Neuron (in vitro differentiated cells): ENCODE results near the gene CYP2A7.
"Not testable (repeated sequence)": the region's sequence is repeated elsewhere in the genome, so short reads cannot be mapped to it uniquely, and the experiment has no call there.

Experiments
- H2AFZ ChIP-seq: one replicate; pipeline ENCODE4 v1.6.1; 2013; ENCODE audit warnings: low read depth, mild to moderate bottlenecking, inconsistent platforms, low read length, moderate library complexity
- H3K27me3 ChIP-seq: one replicate; pipeline ENCODE4 v1.6.1; 2013; ENCODE audit warnings: low read length; ENCODE audit not compliant: insufficient read depth
- H3K36me3 ChIP-seq: one replicate; pipeline ENCODE4 v1.6.1; 2013; ENCODE audit warnings: low read length; ENCODE audit not compliant: insufficient read depth
- H3K4me1 ChIP-seq: one replicate; pipeline ENCODE4 v1.6.1; 2013; ENCODE audit warnings: low read length; ENCODE audit not compliant: insufficient read depth
- H3K4me3 ChIP-seq: 2 replicates; pipeline ENCODE4 v1.5.1; 2013; ENCODE audit warnings: mild to moderate bottlenecking, low read length, moderate library complexity
- H3K9me3 ChIP-seq: one replicate; pipeline ENCODE4 v1.6.1; 2013; ENCODE audit warnings: low read length

Gene CYP2A7

DNA sequence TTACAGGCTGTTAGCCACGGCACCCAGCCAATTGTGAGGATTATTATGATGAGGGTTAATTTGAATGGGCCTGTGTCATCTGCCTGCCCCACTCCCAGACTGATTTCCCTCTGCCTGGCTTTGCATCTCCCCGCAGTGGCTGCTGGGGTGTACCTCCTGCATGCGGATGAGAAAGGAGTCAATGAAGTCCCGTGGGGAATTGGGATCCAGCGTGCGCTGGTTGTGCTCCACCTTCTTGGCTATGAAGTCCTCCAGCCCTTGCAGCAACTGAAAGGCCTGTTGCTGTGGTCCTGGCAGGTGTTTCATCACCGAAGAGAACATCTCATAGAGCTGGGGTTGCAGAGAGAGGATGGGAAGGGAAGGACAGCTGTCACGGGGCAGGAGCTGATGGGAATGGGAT lies 35.3 kb downstream of the CYP2A7 start:
- not testable (repeated sequence) for H3K4me1 ChIP-seq, H3K36me3 ChIP-seq, H3K9me3 ChIP-seq, H2AFZ ChIP-seq, H3K4me3 ChIP-seq
- peaks cover 18% of the 10 kb centered on the region for H3K27me3 ChIP-seq

DNA sequence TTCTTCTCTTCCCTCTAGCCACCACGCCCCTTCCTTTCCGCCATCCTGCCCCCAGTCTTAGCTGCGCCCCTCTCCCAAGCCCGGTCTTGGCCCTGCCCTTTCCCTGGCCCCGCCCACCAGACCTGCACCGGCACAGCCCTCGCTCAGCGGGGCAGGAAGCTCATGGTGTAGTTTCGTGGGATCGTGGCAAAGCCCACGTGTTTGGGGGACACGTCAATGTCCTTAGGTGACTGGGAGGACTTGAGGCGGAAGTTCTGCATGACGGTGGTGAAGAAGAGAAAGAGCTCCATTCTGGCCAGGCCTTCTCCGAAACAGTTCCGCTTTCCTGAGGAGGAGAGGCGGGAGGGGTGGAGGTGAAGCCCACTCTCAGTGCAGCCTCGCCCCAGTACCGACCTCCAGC lies 38.4 kb downstream of the CYP2A7 start:
- not testable (repeated sequence) for H3K36me3 ChIP-seq, H3K4me3 ChIP-seq, H2AFZ ChIP-seq, H3K4me1 ChIP-seq, H3K9me3 ChIP-seq
- peaks cover 11% of the 10 kb centered on the region for H3K27me3 ChIP-seq

DNA sequence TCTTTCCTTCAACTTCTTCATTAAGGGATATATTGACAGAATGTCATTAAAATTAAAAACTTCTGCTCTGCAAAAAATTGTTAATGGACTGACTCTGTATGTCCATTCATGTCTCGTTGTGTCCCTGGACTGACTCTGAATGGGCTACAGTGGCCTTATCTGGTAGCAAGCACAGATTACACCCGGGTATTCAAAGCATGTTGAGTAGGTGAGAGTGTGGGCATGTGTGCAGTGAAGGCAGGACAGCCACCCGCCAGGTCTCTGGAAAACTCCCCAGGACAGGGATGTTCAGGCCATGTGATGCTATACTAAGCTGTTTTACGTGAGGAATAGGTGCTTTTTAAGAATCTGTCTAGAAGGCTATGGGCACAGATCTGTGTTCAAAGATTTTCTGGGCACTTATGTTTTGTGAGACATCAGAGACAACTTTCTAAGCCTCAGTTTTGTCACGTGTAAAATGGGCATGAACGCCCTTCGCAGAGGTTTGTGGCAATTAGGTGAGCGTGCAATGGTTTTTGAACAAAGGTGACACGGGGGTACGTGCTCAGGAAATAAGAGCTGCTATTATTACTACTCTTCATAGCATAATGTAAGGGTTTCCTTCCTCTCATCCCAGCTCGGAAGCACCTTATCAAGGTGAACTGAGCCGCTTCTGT lies 38.9 kb downstream of the CYP2A7 start:
- H3K4me3 ChIP-seq, H3K9me3 ChIP-seq, H3K4me1 ChIP-seq, H2AFZ ChIP-seq, H3K36me3 ChIP-seq: not testable (repeated sequence)
- H3K27me3 ChIP-seq: peaks cover 11% of the 10 kb centered on the region

DNA sequence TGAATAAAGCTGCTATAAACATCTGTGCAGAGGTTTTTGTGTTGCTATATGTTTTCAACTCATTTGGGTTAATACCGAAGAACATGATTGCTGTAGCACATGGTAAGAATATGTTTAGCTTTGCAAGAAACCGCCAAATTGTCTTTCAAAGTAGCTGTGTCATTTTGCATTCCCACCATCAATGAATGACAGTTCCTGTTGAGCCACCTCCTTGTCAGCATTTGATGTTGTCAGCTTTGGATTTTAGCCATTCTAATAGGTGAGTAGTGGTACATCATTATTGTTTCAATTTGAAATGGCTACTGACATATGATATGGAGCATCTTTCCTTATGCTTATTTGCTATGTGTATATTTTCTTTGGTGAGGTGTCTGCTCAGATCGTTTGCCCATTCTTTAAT lies 40.0 kb downstream of the CYP2A7 start:
- not testable (repeated sequence) for H3K4me1 ChIP-seq, H3K4me3 ChIP-seq, H3K9me3 ChIP-seq, H3K36me3 ChIP-seq, H2AFZ ChIP-seq
- H3K27me3 ChIP-seq: peaks cover 11% of the 10 kb centered on the region

DNA sequence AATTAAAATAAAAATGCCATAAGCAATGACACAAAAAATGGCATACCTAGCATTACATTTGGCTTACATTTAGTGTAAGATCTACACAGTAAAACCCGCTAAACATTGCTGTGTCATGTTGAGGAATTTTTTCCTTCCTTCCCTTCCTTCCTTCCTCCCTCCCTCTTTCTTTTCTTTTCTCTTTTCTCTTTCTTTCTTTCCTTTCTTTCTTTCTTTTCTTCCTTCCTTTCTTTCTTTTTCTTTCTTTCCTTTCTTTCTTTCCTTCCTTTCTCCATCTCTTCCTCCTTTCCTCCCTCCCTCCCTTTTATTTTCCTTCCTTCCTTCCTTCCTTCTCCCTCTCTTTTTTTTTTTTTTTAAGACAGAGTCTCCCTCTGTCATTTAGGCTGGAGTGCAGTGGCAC lies 43.6 kb downstream of the CYP2A7 start:
- H3K4me3 ChIP-seq, H3K4me1 ChIP-seq, H3K36me3 ChIP-seq, H2AFZ ChIP-seq, H3K27me3 ChIP-seq, H3K9me3 ChIP-seq: not testable (repeated sequence)

DNA sequence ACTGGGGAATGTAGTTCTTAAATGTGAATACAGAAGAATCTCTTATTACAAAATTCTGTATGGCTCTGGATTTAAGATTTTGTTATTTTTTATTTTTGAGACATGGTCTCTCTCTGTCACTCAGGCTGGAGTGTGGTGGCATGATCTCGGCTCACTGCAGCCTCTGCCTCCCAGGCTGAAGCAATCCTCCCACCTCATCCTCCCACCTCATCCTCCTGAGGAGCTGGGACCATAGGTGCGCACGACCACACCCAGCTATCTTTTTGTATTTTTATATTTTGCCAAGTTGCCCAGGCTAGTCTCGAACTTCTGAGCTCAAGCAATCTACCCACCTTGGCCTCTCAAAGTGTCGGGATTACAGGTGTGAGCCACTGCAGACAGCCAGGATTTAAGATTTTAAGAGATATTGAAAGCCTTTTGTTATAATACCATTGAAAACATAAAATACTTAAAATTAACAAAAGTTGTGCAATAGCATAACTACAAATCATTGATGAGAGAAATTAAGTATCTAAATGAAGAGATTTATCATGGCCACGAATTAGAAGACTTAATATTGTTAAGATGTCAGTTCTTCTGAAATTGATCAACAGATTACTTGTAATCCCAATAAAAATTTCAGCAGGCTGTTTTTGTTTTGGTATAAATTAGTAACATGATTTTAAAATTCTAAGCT lies 45.1 kb downstream of the CYP2A7 start:
- no peaks in the 10 kb centered on the region for H3K36me3 ChIP-seq
- no peak overlapping the region for H2AFZ ChIP-seq
- peaks cover 2% of the 10 kb centered on the region for H3K4me1 ChIP-seq
- no peaks in the 10 kb centered on the region for H3K9me3 ChIP-seq
- H3K4me3 ChIP-seq: no peak overlapping the region
- H3K27me3 ChIP-seq: no peaks in the 10 kb centered on the region

DNA sequence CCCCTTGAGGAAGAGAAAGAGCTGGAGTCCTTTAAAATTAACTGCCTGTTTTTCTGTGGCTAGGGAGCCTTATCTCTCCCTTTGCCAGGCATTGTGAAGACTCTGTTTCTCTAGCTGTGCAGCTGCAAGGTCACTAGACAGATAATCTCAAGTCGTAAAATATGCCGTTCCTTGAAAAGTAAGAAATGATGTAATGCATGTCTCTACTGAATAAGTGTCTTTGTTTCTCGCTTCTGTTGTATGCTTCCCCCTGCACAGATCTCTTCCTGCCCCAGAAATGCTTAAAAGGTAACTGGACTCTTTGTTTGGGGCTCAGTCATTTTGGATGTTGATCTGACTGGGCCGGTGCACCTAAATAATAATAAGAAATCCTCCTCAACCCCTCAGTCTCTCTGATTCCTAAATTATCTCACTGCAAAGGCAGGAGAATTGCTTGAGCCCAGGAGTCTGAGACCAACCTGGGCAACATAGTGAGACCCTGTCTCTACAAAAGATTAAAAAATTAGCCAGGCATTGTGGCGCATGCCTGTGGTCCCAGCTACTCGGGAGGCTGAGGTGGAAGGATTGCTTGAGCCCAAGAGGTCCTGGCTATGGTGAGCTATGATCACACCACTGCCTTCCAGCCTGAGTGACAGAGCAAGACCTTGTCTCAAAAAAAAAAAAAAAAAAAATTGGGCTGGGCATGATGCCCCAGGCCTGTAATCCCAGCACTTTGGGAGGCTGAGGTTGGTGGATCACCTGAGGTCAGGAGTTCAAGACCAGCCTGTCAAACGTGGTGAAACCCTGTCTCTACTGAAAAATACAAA lies 48.1 kb downstream of the CYP2A7 start:
- not testable (repeated sequence) for H3K27me3 ChIP-seq, H3K4me3 ChIP-seq

DNA sequence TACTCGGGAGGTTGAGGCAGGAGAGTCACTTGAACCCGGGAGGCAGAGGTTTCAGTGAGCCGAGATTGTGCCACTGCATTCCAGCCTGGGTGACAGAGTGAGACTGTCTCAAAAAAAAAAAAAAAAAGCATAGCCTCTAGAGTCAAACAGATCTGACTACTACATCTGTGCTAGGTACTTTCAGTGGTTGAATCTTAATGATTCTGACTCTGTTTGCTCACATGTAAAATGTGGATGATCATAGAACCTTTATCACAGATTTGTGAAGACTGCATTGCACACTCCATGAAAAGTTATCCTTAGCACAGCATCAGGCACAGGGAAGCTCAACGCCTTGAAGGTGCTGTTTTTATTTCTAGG lies 49.6 kb downstream of the CYP2A7 start:
- H3K9me3 ChIP-seq, H2AFZ ChIP-seq, H3K36me3 ChIP-seq, H3K4me1 ChIP-seq, H3K27me3 ChIP-seq, H3K4me3 ChIP-seq: not testable (repeated sequence)

More for the DNA sequence above, 48.1 kb downstream of the CYP2A7 start:
- H2AFZ ChIP-seq, H3K36me3 ChIP-seq, H3K9me3 ChIP-seq, H3K4me1 ChIP-seq: not testable (repeated sequence)

GRCh38 chr19:40831502-40832430 lies 50.3 kb downstream of the CYP2A7 start:
- peaks cover 2% of the 10 kb centered on the region for H3K4me1 ChIP-seq
- no peak overlapping the region for H2AFZ ChIP-seq
- H3K27me3 ChIP-seq: no peaks in the 10 kb centered on the region
- H3K9me3 ChIP-seq: no peaks in the 10 kb centered on the region
- H3K4me3 ChIP-seq: no peak overlapping the region
- peaks cover 11% of the 10 kb centered on the region for H3K36me3 ChIP-seq

DNA sequence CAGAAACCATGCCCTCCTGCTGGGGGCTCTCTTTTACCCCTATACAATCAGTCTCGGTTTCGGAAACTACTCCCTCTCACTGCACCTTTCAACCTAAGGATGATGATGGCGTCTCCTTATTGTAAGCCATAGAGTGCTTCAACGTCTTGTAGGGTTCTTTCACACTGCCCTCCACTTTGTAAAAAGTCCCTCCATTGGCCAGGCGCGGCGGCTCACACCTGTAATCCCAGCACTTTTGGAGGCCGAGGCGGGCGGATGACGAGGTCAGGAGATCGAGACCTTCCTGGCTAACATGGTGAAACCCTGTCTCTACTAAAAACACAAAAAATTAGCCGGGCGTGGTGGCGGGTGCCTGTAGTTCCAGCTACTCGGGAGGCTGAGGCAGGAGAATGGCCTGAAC lies 51.3 kb downstream of the CYP2A7 start:
- H3K9me3 ChIP-seq, H3K4me1 ChIP-seq, H3K27me3 ChIP-seq, H2AFZ ChIP-seq, H3K4me3 ChIP-seq: not testable (repeated sequence)
- H3K36me3 ChIP-seq: peaks cover 13% of the 10 kb centered on the region

DNA sequence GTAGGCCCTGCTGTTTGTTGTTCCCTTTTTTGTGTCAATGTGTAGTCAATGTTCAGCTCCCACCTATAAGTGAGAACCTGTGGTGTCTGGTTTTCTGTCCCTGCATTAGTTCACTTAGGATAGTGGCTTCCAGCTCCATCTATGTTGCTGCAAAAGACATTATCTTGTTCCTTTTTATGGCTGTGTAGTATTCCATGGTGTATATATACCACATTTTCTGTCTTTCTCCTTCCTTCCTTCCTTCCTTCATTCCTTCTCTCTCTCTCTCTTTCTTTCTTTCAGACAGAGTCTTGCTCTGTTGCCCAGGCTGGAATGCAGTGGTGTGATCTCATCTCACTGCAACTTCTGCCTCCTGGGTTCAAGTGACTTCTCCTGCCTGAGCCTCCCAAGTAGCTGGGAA lies 52.8 kb downstream of the CYP2A7 start:
- H3K4me1 ChIP-seq: peaks cover 2% of the 10 kb centered on the region
- H3K27me3 ChIP-seq: no peaks in the 10 kb centered on the region
- H2AFZ ChIP-seq: no peak overlapping the region
- no peaks in the 10 kb centered on the region for H3K9me3 ChIP-seq
- peaks cover 13% of the 10 kb centered on the region for H3K36me3 ChIP-seq
- H3K4me3 ChIP-seq: no peak overlapping the region

- H2AFZ ChIP-seq: no peak overlapping the region
Measured at GRCh38 chr19:40827386-40828247, 54.4 kb downstream of the CYP2A7 start.

More at GRCh38 chr19:40827386-40828247, 54.4 kb downstream of the CYP2A7 start:
- no peaks in the 10 kb centered on the region for H3K27me3 ChIP-seq
- no peaks in the 10 kb centered on the region for H3K9me3 ChIP-seq
- no peaks in the 10 kb centered on the region for H3K4me1 ChIP-seq
- no peak overlapping the region for H3K4me3 ChIP-seq
- peaks cover 13% of the 10 kb centered on the region for H3K36me3 ChIP-seq
